NCI-H1417 (cell line): ENCODE measurements around the gene TMEM129.

ENCODE experiments used
- DNase-seq, 3 experiments: peaks; one replicate each; lab custom pipeline; 2025; lab: John Stamatoyannopoulos, UW

The TMEM129 gene

GRCh38 chr4:1745165-1745564 is 24.0 kb upstream of the TMEM129 start:
- no peak for DNase-seq

DNA sequence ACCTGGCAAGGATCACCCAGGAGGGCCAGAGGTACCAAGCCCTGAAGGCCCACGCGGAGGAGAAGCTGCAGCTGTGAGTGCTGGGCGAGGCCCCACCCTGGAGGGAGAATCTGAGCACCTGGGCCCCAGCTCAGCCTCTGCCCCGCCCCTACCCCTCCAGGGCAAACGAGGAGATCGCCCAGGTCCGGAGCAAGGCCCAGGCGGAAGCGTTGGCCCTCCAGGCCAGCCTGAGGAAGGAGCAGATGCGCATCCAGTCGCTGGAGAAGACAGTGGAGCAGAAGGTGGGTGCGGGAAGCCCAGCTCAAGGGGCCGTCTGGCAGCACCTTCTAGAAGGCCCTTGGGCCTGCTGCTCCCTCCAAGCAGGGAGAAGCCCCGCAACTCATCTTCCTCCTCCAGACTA is 23.4 kb upstream of the TMEM129 start:
- DNase-seq, result no peak

DNA sequence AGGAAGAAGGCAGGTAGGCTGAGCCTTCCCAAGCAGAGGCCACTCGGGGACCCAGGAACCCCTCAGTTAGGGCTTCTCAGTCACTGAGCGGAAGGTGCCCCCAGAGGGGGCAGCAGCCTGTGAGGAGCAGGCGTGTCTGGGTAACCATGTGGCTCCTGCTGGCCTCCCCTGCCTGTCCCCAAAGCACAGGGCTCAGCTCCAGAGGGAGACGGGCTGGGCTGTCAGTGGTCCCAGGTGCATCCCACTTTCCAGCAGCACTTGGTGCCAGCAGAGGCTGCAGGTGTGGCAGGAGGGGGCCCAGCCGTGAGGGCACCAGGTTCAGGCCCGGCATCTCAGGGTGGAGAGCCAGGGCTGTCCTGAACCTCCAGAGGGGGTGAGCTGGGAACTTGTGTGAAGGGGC is 22.9 kb upstream of the TMEM129 start:
- DNase-seq, result no peak

DNA sequence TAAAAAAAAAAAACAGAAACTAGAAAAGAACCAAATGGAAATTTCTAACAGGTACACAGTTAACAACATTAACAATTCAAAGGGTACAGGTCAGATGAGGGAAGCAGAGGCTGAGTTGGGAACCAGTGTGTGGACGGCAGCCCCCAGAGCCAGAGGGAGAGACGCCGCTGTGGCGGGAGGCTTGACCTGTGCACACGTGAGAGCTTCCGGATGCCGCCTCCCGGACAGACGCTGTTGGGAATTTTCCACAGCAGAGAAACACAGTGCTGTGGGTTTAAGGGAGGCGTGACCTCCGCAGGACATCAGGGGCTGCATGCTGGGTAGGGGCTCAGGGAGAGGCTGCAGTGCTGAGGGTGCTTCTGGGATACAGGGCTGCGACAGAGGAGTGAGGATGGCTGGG is 22.4 kb upstream of the TMEM129 start:
- no peak for DNase-seq

- no peak for DNase-seq
Measured at GRCh38 chr4:1741208-1741607, 20.1 kb upstream of the TMEM129 start.

GRCh38 chr4:1740021-1740545 is 19.0 kb upstream of the TMEM129 start:
- no peak for DNase-seq

DNA sequence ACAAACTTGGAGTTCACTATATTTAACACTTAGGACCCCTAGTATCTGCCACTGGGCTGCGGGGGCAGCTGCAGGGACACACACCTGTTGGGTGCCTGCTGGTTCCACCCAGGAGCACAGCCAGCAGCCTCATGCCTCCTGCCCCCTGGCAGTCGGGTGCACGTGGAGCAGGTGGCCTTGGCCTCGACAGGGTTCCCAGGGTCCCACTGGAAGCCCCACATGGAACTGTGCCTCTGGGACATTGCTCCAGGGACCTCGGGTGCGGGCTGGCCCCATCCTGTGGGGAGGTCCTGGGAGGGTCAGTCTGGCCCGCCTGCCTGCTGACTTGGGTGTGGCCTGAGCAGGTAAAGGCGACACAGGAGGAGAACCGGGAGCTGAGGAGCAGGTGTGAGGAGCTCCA is 18.2 kb upstream of the TMEM129 start:
- no peak for DNase-seq

DNA sequence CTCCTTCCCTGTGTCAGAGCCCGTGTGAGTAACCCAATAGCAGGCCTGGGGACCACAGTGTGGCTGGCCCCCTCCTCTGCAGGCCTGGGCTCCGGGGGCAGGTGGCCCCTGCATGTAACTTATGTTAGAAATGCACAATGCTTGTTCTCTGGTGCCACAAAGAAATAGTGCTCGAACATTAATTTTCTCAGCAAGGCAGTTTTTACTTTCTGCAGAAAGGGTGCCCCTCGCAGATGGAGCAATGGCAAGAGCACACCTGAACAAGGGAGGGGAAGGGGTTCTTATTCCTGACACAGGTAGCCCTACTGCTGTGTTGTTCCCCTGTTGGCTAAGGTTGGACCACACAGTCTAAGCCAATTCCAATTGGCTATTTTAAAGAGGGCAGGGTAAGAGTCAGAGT is 17.3 kb upstream of the TMEM129 start:
- no peak for DNase-seq

GRCh38 chr4:1737666-1738065 is 16.5 kb upstream of the TMEM129 start:
- DNase-seq, result no peak

DNA sequence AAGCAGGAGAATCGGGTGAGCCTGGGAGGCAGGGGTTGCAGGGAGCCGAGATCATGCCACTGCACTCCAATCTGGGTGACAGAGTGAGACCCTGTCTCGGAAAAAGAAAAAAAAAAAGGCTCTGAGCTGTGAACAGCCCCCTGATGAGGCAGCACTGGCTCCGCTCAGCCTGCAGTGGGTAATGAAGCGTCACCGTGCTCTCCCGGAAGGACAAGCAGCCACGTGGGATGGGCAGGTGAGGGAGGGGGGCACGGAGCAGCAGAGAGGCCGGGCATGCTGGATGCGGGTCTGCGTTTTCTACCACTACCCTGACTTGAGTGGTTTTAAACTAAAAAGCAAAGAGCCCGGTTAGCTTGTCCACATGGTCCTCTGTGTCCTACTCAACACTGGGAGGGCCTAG is 15.7 kb upstream of the TMEM129 start:
- DNase-seq, result no peak

- DNase-seq, result no peak
Measured at GRCh38 chr4:1735215-1735614, 14.1 kb upstream of the TMEM129 start.

- DNase-seq, result peak in 1 of 3 experiments; percentile 29
Measured at GRCh38 chr4:1732911-1733310, 11.8 kb upstream of the TMEM129 start.

DNA sequence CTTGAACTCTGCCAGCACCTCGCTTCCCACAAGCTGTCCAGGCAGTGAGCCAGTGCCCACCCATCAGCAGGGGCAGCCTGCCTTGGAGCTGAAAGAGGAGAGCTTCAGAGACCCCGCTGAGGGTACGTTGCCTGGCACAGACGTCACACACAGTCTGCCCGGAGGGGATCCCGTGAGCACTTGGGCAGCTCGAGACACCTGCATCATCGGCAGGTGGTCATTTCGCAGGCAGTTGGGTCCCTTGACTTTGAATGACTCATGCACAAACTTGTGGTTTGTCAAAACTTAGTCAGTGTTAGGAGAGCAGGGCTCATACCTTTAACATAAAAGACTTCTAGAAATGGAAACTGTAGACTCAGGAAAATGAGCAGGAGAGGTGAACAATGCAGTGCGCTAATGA is 10.1 kb upstream of the TMEM129 start:
- DNase-seq, result no peak

DNA sequence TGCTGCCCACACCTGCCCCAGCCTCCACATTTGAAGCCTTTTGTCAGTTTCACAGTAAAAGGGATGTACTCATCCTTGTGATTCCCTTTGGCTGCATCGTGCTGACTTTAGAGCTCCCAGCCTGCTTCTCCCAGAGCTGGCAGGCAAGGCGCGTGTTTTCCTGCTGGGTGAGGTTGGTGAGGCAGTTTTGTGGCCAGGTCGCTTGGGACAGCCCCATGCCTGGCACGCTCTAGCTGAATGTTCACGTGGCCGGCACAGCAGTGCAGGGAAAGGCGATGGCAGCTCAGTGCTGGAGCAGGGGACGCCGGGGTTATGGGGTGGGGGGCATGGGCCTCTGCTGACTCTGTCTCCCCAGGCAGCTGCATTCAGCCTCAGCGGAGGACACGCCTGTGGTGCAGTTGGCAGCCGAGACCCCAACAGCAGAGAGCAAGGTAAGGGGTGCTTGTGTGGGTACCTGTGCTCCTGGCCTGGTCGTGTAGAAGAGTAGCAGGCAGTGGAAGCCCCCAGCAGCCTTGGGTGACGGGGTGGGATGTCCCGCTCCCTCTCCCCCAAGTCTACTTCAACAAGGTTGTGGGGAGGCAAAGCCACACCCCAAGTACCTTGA is 9.5 kb upstream of the TMEM129 start:
- DNase-seq, result no peak

DNA sequence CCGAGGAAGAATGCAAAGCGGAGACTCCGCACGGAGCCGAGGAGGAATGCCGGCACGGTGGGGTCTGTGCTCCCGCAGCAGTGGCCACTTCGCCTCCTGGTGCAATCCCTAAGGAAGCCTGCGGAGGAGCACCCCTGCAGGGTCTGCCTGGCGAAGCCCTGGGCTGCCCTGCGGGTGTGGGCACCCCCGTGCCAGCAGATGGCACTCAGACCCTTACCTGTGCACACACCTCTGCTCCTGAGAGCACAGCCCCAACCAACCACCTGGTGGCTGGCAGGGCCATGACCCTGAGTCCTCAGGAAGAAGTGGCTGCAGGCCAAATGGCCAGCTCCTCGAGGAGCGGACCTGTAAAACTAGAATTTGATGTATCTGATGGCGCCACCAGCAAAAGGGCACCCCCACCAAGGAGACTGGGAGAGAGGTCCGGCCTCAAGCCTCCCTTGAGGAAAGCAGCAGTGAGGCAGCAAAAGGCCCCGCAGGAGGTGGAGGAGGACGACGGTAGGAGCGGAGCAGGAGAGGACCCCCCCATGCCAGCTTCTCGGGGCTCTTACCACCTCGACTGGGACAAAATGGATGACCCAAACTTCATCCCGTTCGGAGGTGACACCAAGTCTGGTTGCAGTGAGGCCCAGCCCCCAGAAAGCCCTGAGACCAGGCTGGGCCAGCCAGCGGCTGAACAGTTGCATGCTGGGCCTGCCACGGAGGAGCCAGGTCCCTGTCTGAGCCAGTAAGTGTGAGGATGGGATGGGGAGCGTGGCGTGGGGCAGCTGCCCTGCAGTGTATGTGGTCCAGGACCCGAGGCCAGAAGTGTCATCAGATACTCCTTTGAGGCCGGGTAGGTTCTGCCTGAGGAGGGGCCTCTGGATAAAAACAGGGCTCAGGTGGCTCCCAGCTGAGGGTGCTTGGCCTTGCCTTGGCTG is 7.2 kb upstream of the TMEM129 start:
- no peak for DNase-seq

- no peak for DNase-seq
Measured at GRCh38 chr4:1727117-1728031, 6.3 kb upstream of the TMEM129 start.

DNA sequence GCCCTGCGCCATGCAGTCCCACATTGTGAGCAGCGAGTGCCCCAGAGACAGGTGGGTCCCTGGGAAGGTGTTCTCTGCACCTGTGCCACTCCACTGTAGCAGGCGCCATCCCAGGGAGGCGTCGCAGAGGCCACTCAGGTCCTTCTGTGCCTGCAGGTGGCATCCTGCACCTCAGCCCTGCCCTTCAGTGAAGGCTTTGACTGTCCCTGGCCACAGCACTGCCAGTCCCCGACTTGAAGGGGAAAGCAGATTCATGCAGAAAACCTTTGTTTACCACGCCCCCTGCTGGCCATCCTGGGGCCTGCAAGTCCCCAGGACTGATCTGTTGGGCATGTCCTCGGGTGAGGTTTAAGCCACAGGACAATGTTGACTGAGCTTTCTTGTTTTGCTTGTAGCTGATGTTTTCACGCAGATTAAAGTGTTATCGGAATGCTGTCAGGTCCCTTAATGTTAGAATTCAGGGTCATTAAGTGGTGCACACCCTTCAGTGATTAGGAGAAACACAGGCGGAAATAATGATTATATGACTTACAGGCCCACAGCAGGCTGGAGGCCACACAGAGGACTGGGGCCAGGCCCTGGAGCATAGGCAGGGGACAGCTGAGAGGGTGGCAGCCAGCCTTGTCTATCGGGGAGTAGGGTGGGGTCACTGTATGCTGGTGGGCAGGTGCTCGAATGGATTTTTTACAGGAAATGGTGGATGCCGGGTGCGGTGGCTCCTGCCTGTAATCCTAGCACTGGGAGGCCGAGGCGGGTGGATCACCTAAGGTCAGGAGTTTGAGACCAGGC is 5.2 kb upstream of the TMEM129 start:
- DNase-seq, result peak; percentile 67 to 88 (median 82)

- no peak for DNase-seq
Measured at GRCh38 chr4:1725521-1725920, 4.4 kb upstream of the TMEM129 start.

- no peak for DNase-seq
Measured at GRCh38 chr4:1723131-1723801, 2.1 kb upstream of the TMEM129 start.

- DNase-seq, result no peak
Measured at GRCh38 chr4:1722551-1723118, 1.5 kb upstream of the TMEM129 start.
